GM19328 (cell line): ENCODE data around the gene PAN3.
A peak's percentile ranks its signal among the peaks of the same experiment; 100 is the strongest.
"Not testable (repeated sequence)": the region's sequence is repeated elsewhere in the genome, so short reads cannot be mapped to it uniquely, and the experiment has no call there.

Experiments used
- ATAC-seq: cut with Tn5 transposase; IDR thresholded peaks from one replicate; pipeline ENCODE4 v1.9.1; 2021; ENCODE audit warnings: mild to moderate bottlenecking, moderate library complexity; ENCODE audit not compliant: unreplicated experiment

PAN3 gene, protein sequence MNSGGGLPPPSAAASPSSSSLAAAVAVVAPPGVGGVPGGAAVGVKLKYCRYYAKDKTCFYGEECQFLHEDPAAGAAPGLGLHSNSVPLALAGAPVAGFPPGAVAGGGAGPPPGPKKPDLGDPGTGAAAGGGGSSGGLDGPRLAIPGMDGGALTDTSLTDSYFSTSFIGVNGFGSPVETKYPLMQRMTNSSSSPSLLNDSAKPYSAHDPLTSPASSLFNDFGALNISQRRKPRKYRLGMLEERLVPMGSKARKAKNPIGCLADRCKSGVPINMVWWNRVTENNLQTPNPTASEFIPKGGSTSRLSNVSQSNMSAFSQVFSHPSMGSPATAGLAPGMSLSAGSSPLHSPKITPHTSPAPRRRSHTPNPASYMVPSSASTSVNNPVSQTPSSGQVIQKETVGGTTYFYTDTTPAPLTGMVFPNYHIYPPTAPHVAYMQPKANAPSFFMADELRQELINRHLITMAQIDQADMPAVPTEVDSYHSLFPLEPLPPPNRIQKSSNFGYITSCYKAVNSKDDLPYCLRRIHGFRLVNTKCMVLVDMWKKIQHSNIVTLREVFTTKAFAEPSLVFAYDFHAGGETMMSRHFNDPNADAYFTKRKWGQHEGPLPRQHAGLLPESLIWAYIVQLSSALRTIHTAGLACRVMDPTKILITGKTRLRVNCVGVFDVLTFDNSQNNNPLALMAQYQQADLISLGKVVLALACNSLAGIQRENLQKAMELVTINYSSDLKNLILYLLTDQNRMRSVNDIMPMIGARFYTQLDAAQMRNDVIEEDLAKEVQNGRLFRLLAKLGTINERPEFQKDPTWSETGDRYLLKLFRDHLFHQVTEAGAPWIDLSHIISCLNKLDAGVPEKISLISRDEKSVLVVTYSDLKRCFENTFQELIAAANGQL

DNA sequence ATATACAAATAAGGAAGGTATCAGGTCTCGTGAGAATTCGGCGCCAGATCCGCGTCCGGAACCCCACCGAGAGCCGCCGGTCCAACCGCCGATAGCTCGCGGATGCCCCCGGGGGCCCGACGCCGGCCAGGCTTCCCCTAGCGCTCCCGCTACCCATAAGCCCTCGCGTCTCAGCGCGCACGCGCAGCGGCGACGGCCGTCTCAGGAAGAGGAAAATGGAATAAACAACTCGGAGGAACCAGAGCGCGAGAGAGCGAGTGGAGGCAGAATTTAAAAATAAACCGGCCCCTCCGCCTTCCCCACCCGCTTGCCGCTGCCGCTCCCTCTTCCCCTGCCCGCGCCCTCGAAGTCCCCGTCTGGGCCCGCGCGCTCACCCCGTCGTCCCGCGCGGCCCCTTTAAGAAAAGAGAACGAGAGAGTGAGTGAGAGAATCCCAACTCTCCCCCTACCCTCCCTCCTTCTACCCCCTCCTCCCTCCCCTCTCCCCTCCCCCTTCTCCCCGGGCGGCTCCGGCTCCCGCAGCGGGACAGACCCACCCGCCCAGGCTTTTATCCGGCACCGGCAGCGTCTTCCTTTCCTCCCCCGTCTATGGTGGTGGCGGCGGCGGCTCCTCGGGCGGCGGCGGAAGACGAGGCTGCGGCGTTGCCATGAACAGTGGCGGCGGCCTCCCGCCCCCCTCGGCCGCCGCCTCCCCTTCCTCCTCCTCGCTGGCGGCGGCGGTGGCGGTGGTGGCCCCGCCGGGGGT is at the start of gene PAN3:
TSS of gene PAN3 (plus strand) at position 534 of the 744 bp plus-strand sequence. CDS start at position 647, 113 bp downstream.
- ATAC-seq = peak; percentile 50

- ATAC-seq = no peak
These were observed 49.3 kb upstream of the PAN3 start for GRCh38 chr13:28089065-28089464.

DNA sequence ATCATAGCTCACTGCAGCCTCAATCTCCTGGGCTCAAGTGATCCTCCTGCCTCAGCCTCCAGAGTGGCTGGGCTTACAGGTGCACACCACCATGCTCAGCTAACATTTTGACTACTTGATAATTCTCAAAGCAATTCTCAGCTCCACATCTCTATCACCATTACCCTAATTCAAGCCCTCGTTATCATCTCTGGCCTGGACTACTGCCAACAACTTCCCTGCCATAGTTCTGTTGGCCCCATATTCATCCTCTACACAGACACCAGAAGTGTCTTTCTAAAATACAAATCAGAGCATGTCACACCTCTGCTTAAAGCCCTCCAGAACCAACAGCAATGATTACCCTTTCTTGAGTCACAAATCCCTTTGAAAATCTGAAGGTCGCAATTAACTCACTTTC is 45.9 kb upstream of the PAN3 start:
- ATAC-seq = no peak

GRCh38 chr13:28093881-28094280 is 44.5 kb upstream of the PAN3 start:
- no peak for ATAC-seq

DNA sequence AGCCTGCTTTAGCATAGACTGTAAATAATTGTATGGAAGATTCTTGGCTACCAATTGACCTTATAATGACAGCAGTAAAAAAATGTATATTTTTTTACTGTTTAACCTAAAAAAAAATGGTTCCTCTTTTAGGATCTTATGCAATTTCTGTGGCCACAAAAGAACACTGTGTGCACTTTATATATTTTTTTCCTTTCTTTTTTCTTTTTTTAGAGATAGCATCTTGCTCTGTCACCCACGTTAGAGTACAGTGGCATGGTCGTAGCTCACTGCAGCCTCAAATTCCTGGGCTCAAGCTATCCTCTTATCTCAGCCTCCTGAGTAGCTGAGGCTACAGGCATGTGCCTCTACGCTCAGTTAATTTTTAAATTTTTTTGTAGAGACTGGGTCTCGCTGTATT is 44.0 kb upstream of the PAN3 start:
- no peak for ATAC-seq

DNA sequence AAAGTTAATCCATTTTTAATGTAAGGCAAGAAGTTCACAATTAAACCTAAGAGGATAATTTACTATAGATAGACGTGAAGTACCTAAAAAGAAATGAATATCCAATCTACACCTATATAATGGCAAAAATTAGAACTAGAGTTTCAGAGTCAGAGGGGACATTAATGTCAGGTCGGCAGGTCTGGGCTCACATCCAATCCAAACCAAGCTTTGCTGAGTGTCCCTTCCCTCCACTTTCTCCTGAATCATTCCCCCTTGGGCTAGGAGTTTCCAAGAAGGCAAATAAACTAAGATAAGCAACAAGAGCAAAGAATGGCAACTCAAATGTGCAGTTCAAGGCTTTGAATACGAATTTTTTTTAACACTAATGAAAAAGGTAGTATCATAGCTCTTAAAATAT is 40.8 kb upstream of the PAN3 start:
- ATAC-seq = no peak

- no peak for ATAC-seq
These were observed 38.8 kb upstream of the PAN3 start for GRCh38 chr13:28099396-28100149.

DNA sequence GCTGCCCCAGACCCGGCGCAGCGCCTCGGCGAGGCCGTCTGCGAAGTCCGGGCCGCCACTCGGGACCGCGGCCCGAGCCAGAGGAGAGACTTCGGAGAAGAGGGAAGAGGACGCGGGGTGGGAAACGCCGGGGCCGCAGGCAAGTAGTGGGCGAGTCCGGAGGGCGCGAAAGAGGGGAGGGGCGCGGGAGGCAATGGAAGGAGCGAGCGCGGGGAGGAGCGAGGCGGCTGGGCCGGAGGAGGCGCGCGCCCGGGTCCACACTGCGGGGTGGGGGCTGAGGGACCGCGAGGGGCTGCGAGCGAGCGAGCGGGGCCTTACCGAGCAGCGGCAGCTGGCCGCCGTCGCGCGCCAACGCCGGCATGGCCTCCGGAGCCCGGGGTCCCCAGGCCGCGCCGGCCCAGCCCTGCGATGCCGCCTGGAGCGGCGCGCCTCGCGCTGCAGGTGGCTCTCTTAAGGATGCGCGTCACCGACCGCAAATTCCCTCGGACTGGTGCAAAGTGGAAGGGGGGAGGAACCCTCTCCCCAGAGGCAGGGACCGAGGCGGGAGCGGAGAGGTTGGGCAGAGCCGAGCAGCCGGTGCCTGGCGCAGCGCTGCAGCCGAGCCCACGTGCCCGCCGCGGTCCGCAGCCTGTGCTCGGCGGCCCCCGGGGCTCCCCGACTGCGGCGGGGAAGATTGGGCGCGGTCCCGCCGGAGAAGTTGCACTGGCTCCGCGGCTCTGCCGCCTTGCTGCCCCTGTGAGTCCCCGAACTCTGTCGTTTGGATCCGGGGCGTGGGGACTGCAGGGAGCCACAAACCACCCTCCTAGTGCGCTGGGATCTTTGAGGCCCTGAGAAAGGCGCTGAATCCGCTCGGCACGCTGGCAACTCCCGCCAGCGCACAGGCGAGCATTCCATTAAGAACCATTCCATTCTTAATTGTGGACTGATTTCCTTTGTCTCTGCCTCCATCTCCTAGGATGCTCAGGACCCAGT is 37.9 kb upstream of the PAN3 start, which contains the start of gene FLT3:
TSS of gene FLT3 (minus strand) at position 427 of the 972 bp plus-strand sequence. CDS start at position 361, 66 bp downstream.
- ATAC-seq = peak; percentile 54

DNA sequence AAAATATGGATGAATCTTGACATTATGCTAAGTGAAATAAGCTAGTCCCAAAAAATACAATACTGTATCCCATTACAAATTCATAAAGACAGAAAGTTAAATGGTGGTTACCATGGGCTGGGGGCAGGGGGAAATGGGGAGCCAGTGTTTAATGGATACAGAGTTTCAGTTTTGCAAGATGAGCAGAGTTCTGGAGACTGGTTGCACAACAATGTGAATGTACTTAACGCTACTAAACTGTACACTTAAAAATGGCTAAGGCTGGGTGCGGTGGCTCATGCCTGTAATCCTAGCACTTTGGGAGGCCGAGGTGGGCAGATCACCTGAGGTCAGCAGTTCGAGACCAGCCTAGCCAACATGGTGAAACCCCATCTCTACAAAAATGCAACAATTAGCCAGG is 36.5 kb upstream of the PAN3 start:
- not testable (repeated sequence) for ATAC-seq

- no peak for ATAC-seq
These were observed 31.4 kb upstream of the PAN3 start for GRCh38 chr13:28106976-28107375.

- ATAC-seq = no peak
These were observed 27.9 kb upstream of the PAN3 start for GRCh38 chr13:28110414-28110813.

- ATAC-seq = no peak
These were observed 21.6 kb upstream of the PAN3 start for GRCh38 chr13:28116736-28117135.

- ATAC-seq = no peak
These were observed 20.5 kb upstream of the PAN3 start for GRCh38 chr13:28117689-28118377.

GRCh38 chr13:28120317-28120716 is 18.0 kb upstream of the PAN3 start:
- no peak for ATAC-seq

GRCh38 chr13:28121224-28121623 is 17.1 kb upstream of the PAN3 start:
- ATAC-seq = no peak

DNA sequence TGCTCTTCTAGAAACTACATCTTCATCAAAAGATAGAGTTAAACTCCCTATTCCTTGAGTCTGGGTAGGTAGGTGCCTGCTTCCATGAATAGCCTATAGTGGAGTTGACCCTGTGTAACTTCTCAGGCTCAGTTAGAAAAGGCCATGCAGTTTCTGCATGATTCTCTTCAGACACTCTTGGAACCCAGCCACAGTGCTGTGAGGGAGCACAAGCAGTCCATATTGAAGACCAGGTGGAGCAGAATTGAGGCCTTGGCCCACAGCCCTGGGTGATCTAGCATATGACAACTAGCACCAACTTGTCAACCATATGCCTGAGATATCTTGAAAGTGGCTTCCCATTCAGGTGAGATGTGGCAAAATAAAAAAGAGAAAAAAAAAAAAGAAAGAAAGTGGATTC is 10.3 kb upstream of the PAN3 start:
- ATAC-seq = no peak

DNA sequence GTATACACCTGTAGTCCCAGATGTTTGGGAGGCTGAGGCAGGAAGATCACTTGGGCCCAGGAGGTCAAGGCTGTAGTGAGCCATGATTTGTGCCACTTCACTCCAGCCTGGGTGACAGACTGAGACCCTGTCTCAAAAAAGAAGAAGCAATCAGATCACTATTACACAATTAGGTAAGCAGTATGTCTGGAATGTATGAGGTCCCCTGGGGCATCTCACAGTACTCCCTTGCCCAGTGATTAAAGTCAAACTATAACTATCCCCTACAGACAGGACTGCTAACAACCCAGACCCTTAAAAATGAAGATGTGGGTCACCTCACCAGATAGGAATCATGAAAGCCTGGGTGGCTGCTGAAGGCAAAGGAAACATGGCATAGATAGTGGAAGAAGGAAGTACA is 9.4 kb upstream of the PAN3 start:
- ATAC-seq = no peak

GRCh38 chr13:28129911-28130693 is 8.2 kb upstream of the PAN3 start:
- no peak for ATAC-seq
